SJCRH30 (cell line): ENCODE measurements around the gene FKBP1B. TPM values are rescaled to one million over a fixed set of nuclear protein-coding genes. Genes with fewer than 3 reads are reported as not detected.
A peak's percentile ranks its signal among the peaks of the same experiment; 100 is the strongest.

Experiments used
- DNase-seq, 2 experiments: peaks; one replicate each; pipeline ENCODE4 v3.0.0-alpha.2; 2015 to 2020
- H3K27ac ChIP-seq: fragments of 250-450 bp; sonication (Bioruptor Pico); 2 replicates; pipeline ENCODE4 v1.5.1; 2020; ENCODE audit warnings: mild to moderate bottlenecking, moderate library complexity
- H3K27me3 ChIP-seq: fragments of 250-450 bp; sonication (Bioruptor Pico); 2 replicates; pipeline ENCODE4 v1.5.1; 2020; ENCODE audit warnings: mild to moderate bottlenecking, moderate library complexity
- H3K36me3 ChIP-seq: fragments of 250-450 bp; sonication (Bioruptor Pico); 2 replicates; pipeline ENCODE4 v1.5.1; 2020; ENCODE audit warnings: mild to moderate bottlenecking, moderate library complexity
- H3K4me1 ChIP-seq: fragments of 250-450 bp; sonication (Bioruptor Pico); 2 replicates; pipeline ENCODE4 v1.5.1; 2020; ENCODE audit warnings: mild to moderate bottlenecking, moderate library complexity
- H3K4me3 ChIP-seq: fragments of 250-450 bp; sonication (Bioruptor Pico); 2 replicates; pipeline ENCODE4 v1.5.1; 2020; ENCODE audit warnings: mild to moderate bottlenecking, moderate library complexity
- H3K9me3 ChIP-seq: fragments of 250-450 bp; sonication (Bioruptor Pico); replicated peaks from 2 replicates; pipeline ENCODE4 v1.5.1; 2020; ENCODE audit warnings: mild to moderate bottlenecking, moderate library complexity
- total RNA-seq: library from RNA; depleted of rRNA; stranded (reverse); fragments of >200 nt; shearing (Covaris generic); gene quantifications from 2 replicates; pipeline ENCODE4 v1.2.3, GENCODE V29; 2014

The FKBP1B gene
- total RNA-seq, 1 experiment from 2014 or later = 47.2 TPM

- Histone ChIP-seq H3K36me3 (no peaks in the 10 kb centered on the region; the same call in 1 of the 2 replicates), H3K27ac (peak overlapping the region; percentile 79; the same call in 1 of the 2 replicates), H3K9me3 (no peaks in the 10 kb centered on the region), H3K4me1 (no peaks in the 10 kb centered on the region), H3K4me3 (peak overlapping the region; percentile 71), H3K27me3 (no peaks in the 10 kb centered on the region)
- no peak for DNase-seq
Measured at GRCh38 chr2:24045511-24046508, 3.7 kb upstream of the FKBP1B start.

GRCh38 chr2:24046599-24046929, 3.0 kb upstream of the FKBP1B start:
- H3K27ac ChIP-seq = peak overlapping the region; percentile 79
- no peaks in the 10 kb centered on the region for H3K27me3 ChIP-seq
- H3K36me3 ChIP-seq = no peaks in the 10 kb centered on the region
- peak overlapping the region; percentile 71 for H3K4me3 ChIP-seq
- no peaks in the 10 kb centered on the region for H3K4me1 ChIP-seq
- no peaks in the 10 kb centered on the region for H3K9me3 ChIP-seq
- no peak for DNase-seq

GRCh38 chr2:24046930-24047702, 2.4 kb upstream of the FKBP1B start, which contains the start of gene WDCP:
WDCP (minus strand) TSS chr2:24047391; CDS start chr2:24039494, 7,897 bp downstream.
- H3K36me3 ChIP-seq = no peaks in the 10 kb centered on the region
- H3K27ac ChIP-seq = peak within 1 kb of the TSS; percentile 79
- H3K9me3 ChIP-seq = no peaks in the 10 kb centered on the region
- H3K4me1 ChIP-seq = no peaks in the 10 kb centered on the region
- peak within 1 kb of the TSS; percentile 71 for H3K4me3 ChIP-seq
- DNase-seq = peak; percentile 100
- H3K27me3 ChIP-seq = no peaks in the 10 kb centered on the region

GRCh38 chr2:24047703-24048033, 1.9 kb upstream of the FKBP1B start:
- H3K4me3 ChIP-seq = peak overlapping the region; percentile 71
- H3K27me3 ChIP-seq = no peaks in the 10 kb centered on the region
- H3K4me1 ChIP-seq = no peaks in the 10 kb centered on the region
- H3K9me3 ChIP-seq = no peaks in the 10 kb centered on the region
- H3K27ac ChIP-seq = peak overlapping the region; percentile 79
- no peaks in the 10 kb centered on the region for H3K36me3 ChIP-seq
- DNase-seq = no peak

GRCh38 chr2:24048769-24049484, 614 bp upstream of the FKBP1B start:
- Histone ChIP-seq H3K9me3 (no peaks in the 10 kb centered on the region), H3K27me3 (no peaks in the 10 kb centered on the region), H3K4me3 (peak overlapping the region; percentile 74), H3K27ac (peak overlapping the region; percentile 38; the same call in 1 of the 2 replicates), H3K4me1 (no peaks in the 10 kb centered on the region), H3K36me3 (no peaks in the 10 kb centered on the region)
- peak; percentile 69 to 82 for DNase-seq

GRCh38 chr2:24050041-24050979, 769 bp downstream of the FKBP1B start:
- Histone ChIP-seq H3K4me3 (peak overlapping the region; percentile 74), H3K27ac (no peak overlapping the region; the same call in 1 of the 2 replicates), H3K9me3 (no peaks in the 10 kb centered on the region), H3K4me1 (no peaks in the 10 kb centered on the region), H3K36me3 (no peaks in the 10 kb centered on the region), H3K27me3 (no peaks in the 10 kb centered on the region)
- peak; percentile 79 to 82 for DNase-seq

- H3K27ac ChIP-seq = no peak overlapping the region
- no peaks in the 10 kb centered on the region for H3K9me3 ChIP-seq
- DNase-seq = no peak
- no peaks in the 10 kb centered on the region for H3K4me1 ChIP-seq
- no peak overlapping the region for H3K4me3 ChIP-seq
- H3K27me3 ChIP-seq = no peaks in the 10 kb centered on the region
- no peaks in the 10 kb centered on the region for H3K36me3 ChIP-seq
Measured at GRCh38 chr2:24051833-24052232, 2.3 kb downstream of the FKBP1B start.

GRCh38 chr2:24052951-24053350, 3.4 kb downstream of the FKBP1B start:
- Histone ChIP-seq H3K4me3 (no peak overlapping the region), H3K27me3 (no peaks in the 10 kb centered on the region), H3K4me1 (no peaks in the 10 kb centered on the region), H3K9me3 (no peaks in the 10 kb centered on the region), H3K36me3 (no peaks in the 10 kb centered on the region), H3K27ac (no peak overlapping the region)
- no peak for DNase-seq

GRCh38 chr2:24054366-24055010, 4.9 kb downstream of the FKBP1B start:
- Histone ChIP-seq H3K9me3 (no peaks in the 10 kb centered on the region), H3K27me3 (no peaks in the 10 kb centered on the region), H3K27ac (no peak overlapping the region), H3K4me1 (no peaks in the 10 kb centered on the region), H3K36me3 (no peaks in the 10 kb centered on the region), H3K4me3 (no peak overlapping the region)
- no peak for DNase-seq

GRCh38 chr2:24055750-24056149, 6.2 kb downstream of the FKBP1B start:
- DNase-seq = no peak
- Histone ChIP-seq H3K27me3 (no peaks in the 10 kb centered on the region), H3K9me3 (no peaks in the 10 kb centered on the region), H3K4me3 (no peak overlapping the region), H3K27ac (no peak overlapping the region), H3K4me1 (no peaks in the 10 kb centered on the region), H3K36me3 (no peaks in the 10 kb centered on the region)

GRCh38 chr2:24058564-24059271, 9.2 kb downstream of the FKBP1B start:
- no peaks in the 10 kb centered on the region; the same call in 1 of the 2 replicates for H3K36me3 ChIP-seq
- no peak overlapping the region for H3K27ac ChIP-seq
- no peaks in the 10 kb centered on the region for H3K9me3 ChIP-seq
- no peak overlapping the region for H3K4me3 ChIP-seq
- DNase-seq = no peak
- H3K4me1 ChIP-seq = no peaks in the 10 kb centered on the region
- no peaks in the 10 kb centered on the region for H3K27me3 ChIP-seq

GRCh38 chr2:24065341-24065740, 15.8 kb downstream of the FKBP1B start:
- Histone ChIP-seq H3K4me3 (no peak overlapping the region), H3K27me3 (no peaks in the 10 kb centered on the region), H3K9me3 (no peaks in the 10 kb centered on the region), H3K27ac (no peak overlapping the region), H3K36me3 (peaks cover 50% of the 10 kb centered on the region), H3K4me1 (no peaks in the 10 kb centered on the region)
- no peak for DNase-seq

GRCh38 chr2:24072259-24072658, 22.7 kb downstream of the FKBP1B start:
- Histone ChIP-seq H3K4me1 (no peaks in the 10 kb centered on the region; the same call in 1 of the 2 replicates), H3K36me3 (peaks cover 63% of the 10 kb centered on the region), H3K9me3 (no peaks in the 10 kb centered on the region), H3K4me3 (no peak overlapping the region), H3K27ac (no peak overlapping the region), H3K27me3 (no peaks in the 10 kb centered on the region)
- DNase-seq = no peak
